IPS-20b (cell line): ENCODE measurements around the gene DOCK11.

Experiments used
- H3K27ac ChIP-seq: one replicate; pipeline ENCODE4 v1.5.1; 2013; ENCODE audit warnings: low read length
- H3K27me3 ChIP-seq: 2 replicates; pipeline ENCODE4 v1.6.1; 2013; ENCODE audit warnings: mild to moderate bottlenecking, low read length, inconsistent platforms; ENCODE audit not compliant: insufficient read depth
- H3K36me3 ChIP-seq: 2 replicates; pipeline ENCODE4 v1.6.1; 2013; ENCODE audit warnings: low read depth, mild to moderate bottlenecking, inconsistent platforms, low read length, moderate library complexity; ENCODE audit not compliant: insufficient read depth
- H3K4me1 ChIP-seq: 2 replicates; pipeline ENCODE4 v1.6.1; 2013; ENCODE audit warnings: mild to moderate bottlenecking, control low read depth, inconsistent platforms, low read length, moderate library complexity; ENCODE audit not compliant: insufficient read depth
- H3K4me3 ChIP-seq: 2 replicates; pipeline ENCODE4 v1.5.1; 2013; ENCODE audit warnings: mild to moderate bottlenecking, low read length, inconsistent platforms
- H3K9ac ChIP-seq: 2 replicates; pipeline ENCODE4 v1.6.1; 2013; ENCODE audit warnings: low read depth, mild to moderate bottlenecking, inconsistent platforms, low read length, moderate library complexity
- H3K9me3 ChIP-seq: 2 replicates; pipeline ENCODE4 v1.6.1; 2013; ENCODE audit warnings: mild to moderate bottlenecking, low read depth, low read length, inconsistent platforms; ENCODE audit not compliant: insufficient read depth

The DOCK11 gene

DNA sequence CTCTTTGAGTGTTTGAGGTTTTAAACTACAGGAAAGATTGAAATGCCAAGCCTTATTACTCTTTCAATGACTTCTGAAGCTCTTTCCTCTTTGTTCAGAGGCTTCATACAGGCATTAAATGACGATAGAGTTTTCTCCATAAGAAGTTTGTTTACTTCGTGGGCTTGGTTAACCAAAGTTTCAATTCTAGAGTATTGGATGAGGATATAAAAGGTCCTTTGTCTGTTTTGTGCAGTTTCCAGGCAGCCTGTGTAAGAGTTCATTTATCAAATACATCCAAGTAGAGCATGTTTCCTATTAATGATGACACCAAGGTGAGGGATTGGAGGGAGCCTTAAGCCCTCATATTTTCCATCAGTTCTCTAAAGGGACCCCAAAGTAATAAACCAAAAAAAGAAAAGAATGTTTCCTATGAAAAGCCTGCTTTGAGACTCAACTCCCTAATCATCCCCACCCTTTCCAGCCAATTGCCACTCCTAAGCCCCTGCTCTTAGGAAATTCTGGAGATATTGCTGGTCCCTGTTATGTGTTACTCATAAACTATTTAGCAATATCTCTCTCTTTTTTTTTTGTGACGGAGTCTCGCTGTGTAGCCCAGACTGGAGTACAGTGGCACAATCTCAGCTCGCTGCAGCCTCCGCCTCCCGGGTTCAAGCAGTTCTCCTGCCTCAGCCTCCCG lies 125.6 kb downstream of the DOCK11 start:
- H3K36me3 ChIP-seq: no peaks in the 10 kb centered on the region

DNA sequence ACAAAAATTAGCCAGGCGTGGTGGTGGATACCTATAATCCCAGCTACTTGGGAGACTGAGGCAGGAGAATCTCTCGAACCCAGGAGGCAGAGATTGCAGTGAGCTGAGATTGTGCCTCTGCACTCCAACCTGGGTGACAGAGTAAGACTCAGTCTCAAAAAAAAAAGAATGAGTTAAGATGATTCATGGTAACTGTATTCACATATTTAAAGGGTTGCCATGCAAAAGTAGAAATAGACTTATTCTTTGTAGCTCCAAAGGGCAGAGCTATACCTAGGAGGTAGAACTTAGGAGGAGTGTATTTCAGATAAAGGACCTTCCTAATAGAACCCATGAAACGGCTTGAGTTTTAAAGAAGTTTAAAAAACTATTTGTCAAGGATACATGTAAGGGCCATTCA lies 127.4 kb downstream of the DOCK11 start:
- H3K36me3 ChIP-seq: no peaks in the 10 kb centered on the region
- no peak overlapping the region for H3K9ac ChIP-seq
- no peaks in the 10 kb centered on the region for H3K27me3 ChIP-seq
- no peak overlapping the region for H3K27ac ChIP-seq
- no peaks in the 10 kb centered on the region for H3K9me3 ChIP-seq
- no peaks in the 10 kb centered on the region for H3K4me1 ChIP-seq
- no peak overlapping the region for H3K4me3 ChIP-seq

More for the DNA sequence above, 125.6 kb downstream of the DOCK11 start:
- Histone ChIP-seq H3K27me3 (no peaks in the 10 kb centered on the region), H3K9me3 (no peaks in the 10 kb centered on the region), H3K4me1 (peaks cover 6% of the 10 kb centered on the region; the same call in 1 of the 2 replicates), H3K27ac (no peak overlapping the region), H3K4me3 (no peak overlapping the region), H3K9ac (no peak overlapping the region)

DNA sequence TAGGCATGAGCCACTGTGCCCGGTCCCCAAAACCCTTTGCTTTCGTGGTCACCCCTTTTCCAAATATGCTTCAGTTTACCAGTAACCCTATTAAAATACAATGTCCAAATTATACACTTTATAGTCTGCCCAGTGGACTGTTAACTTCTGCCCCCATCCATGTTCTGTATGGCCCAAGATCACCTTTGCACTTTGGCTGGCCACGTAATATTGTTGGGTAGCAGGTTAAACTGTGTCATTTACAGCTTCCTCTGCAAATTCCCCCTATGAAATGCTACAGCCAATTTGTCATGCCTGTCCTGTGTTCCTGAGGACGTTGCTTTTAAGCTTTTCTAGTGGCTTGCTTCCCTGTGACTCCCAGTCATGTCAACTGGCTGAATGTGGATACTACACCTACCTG lies 130.7 kb downstream of the DOCK11 start:
- Histone ChIP-seq H3K4me3 (no peak overlapping the region), H3K36me3 (peaks cover 4% of the 10 kb centered on the region; the same call in 1 of the 2 replicates), H3K27me3 (no peaks in the 10 kb centered on the region), H3K9me3 (no peaks in the 10 kb centered on the region), H3K27ac (no peak overlapping the region), H3K4me1 (no peaks in the 10 kb centered on the region), H3K9ac (no peak overlapping the region)

DNA sequence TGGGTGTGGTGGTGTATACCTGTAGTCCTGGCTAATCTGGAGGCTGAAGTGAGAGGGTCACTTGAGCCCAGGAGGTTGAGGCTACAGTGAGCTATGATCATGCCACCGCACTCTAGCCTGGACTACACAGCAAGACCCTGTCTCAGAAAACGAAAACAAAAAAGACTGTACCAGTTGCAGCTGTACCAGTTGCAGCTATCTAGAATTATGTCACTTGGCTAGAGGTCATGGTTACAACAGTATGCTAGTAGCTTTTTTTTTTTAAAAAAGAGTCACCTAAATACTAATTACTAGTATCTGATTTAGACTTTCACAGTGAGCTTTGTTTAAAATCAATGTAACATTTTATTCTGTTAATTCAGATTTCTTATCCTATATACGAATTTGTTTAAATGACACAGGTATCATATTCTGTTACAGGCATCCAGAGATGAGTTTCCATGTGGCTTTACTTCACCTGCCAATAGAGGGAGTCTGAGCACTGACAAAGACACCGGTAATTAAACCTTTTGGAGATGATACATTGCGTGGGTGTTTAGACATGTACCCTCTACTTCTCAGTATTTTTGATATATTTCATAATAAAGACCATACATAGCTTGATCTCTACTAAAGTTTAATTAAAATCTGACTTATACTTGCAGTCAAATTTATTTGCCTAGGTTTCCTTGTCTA lies 131.6 kb downstream of the DOCK11 start:
- Histone ChIP-seq H3K27me3 (no peaks in the 10 kb centered on the region), H3K9ac (no peak overlapping the region), H3K36me3 (peaks cover 4% of the 10 kb centered on the region; the same call in 1 of the 2 replicates), H3K4me1 (no peaks in the 10 kb centered on the region), H3K9me3 (no peaks in the 10 kb centered on the region), H3K27ac (no peak overlapping the region), H3K4me3 (no peak overlapping the region)

DNA sequence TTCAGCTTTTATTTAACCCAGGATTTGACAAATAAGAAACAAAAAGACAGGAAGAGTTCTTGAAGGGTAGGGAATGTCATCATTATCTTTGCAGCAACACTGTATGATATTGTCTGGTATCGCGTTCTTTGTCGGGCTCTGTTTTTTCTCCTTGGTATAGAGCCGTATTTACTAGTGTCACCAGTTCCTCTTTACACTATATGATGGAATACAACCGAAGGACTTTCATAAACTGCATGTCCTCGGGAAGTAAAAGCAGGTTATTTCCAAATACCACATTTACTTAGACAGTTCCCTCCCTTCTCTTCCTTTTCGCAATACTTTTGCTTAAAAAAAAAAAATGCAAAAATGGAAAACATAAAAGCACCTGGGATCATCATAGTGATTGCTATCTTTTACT lies 135.2 kb downstream of the DOCK11 start:
- peaks cover 4% of the 10 kb centered on the region; the same call in 1 of the 2 replicates for H3K36me3 ChIP-seq
- H3K4me3 ChIP-seq: no peak overlapping the region
- no peaks in the 10 kb centered on the region for H3K9me3 ChIP-seq
- H3K27ac ChIP-seq: no peak overlapping the region
- no peak overlapping the region for H3K9ac ChIP-seq
- no peaks in the 10 kb centered on the region for H3K4me1 ChIP-seq
- no peaks in the 10 kb centered on the region for H3K27me3 ChIP-seq

DNA sequence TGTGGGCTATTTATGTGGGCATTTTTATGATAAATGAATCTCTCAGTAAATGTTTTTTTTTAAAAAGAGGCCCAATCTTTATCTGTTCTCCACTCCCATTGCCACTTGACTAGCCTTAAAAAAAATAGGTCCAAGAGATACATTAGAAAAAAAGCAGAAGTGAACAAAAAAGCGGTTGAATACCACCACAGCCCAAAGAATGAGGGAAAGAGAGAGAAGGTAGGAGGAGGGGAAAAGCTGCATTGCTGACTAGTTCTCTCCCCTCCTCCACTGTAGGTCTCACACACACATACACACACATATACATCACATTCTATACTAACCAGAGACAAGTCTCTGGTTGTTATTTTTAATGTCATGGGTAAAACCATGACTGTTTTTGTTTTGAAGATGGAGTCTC lies 136.0 kb downstream of the DOCK11 start:
- H3K9ac ChIP-seq: no peak overlapping the region
- H3K9me3 ChIP-seq: no peaks in the 10 kb centered on the region
- H3K27me3 ChIP-seq: no peaks in the 10 kb centered on the region
- no peak overlapping the region for H3K4me3 ChIP-seq
- peaks cover 4% of the 10 kb centered on the region; the same call in 1 of the 2 replicates for H3K36me3 ChIP-seq
- no peaks in the 10 kb centered on the region for H3K4me1 ChIP-seq
- no peak overlapping the region for H3K27ac ChIP-seq

DNA sequence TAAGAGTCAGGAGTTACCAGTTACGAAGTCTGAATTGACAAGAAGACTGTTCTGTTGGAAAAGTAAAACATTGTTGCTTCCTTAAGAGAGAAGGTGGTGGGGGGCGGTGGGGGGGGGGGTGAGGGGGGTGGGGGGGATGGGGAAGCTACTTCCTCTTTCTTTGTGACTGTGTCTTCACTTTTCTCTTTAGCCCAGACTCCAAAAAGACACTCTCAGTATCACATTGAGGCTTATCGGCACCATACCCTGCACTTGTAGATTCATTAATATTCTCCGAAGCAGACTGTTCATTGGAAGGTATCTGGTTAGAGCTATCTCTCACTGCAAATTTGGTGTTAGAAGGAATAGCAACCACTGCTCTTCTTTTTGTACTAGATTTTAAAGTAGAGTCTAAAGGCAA lies 137.2 kb downstream of the DOCK11 start:
- Histone ChIP-seq H3K4me3 (no peak overlapping the region), H3K4me1 (no peaks in the 10 kb centered on the region), H3K9me3 (no peaks in the 10 kb centered on the region), H3K27me3 (no peaks in the 10 kb centered on the region), H3K27ac (no peak overlapping the region), H3K9ac (no peak overlapping the region), H3K36me3 (peaks cover 4% of the 10 kb centered on the region; the same call in 1 of the 2 replicates)

GRCh38 chrX:118633530-118633929 lies 137.9 kb downstream of the DOCK11 start:
- H3K36me3 ChIP-seq: peaks cover 4% of the 10 kb centered on the region; the same call in 1 of the 2 replicates
- no peaks in the 10 kb centered on the region for H3K9me3 ChIP-seq

DNA sequence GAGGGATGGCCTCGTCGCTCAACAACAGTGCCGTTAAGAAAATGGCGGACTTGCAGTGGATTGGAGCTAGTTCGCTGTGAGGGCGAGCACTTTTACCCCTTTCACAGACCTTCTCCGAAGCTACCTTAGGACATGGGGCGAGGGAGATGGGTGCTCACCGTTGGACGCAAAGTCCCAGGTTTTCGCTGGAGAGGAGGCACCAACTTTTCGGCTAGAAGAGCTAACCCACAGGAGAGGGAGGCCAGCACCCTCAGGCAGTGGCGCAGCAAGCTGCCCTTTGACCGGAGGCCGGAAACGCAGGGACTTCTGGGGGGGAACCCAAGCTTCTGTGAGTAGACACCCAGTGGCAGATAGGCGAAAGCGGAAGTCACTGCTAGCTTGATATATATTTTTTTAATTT lies 138.7 kb downstream of the DOCK11 start:
- Histone ChIP-seq H3K27me3 (no peaks in the 10 kb centered on the region), H3K4me3 (no peak overlapping the region), H3K9me3 (no peaks in the 10 kb centered on the region), H3K9ac (no peak overlapping the region), H3K36me3 (peaks cover 4% of the 10 kb centered on the region; the same call in 1 of the 2 replicates), H3K27ac (no peak overlapping the region), H3K4me1 (no peaks in the 10 kb centered on the region)

More at GRCh38 chrX:118633530-118633929, 137.9 kb downstream of the DOCK11 start:
- H3K4me1 ChIP-seq: no peaks in the 10 kb centered on the region
- no peaks in the 10 kb centered on the region for H3K27me3 ChIP-seq
- no peak overlapping the region for H3K27ac ChIP-seq
- H3K4me3 ChIP-seq: no peak overlapping the region
- no peak overlapping the region for H3K9ac ChIP-seq

DNA sequence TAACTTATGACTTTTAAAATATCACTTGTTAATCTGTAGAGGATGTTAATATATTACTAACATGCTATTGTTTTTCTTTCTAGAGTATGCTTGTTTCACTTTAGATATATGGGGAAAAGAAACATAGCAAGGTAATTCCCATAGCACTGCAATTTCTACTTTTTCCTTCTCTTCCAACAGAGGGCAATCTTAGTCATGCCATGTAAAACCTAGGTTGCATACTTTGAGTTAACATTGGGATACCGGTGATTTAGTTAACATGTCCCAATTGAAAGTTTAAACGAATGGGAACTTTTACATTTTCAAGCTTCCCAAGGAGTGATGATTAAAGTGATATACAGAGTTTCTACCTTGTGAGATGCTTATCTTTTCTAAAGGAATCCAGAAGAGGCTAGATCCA lies 142.4 kb downstream of the DOCK11 start:
- no peak overlapping the region for H3K27ac ChIP-seq
- H3K9me3 ChIP-seq: no peaks in the 10 kb centered on the region
- H3K4me1 ChIP-seq: no peaks in the 10 kb centered on the region
- H3K9ac ChIP-seq: no peak overlapping the region
- H3K27me3 ChIP-seq: no peaks in the 10 kb centered on the region
- H3K4me3 ChIP-seq: no peak overlapping the region
- no peaks in the 10 kb centered on the region for H3K36me3 ChIP-seq

GRCh38 chrX:118644378-118644777 lies 148.8 kb downstream of the DOCK11 start:
- Histone ChIP-seq H3K4me3 (no peak overlapping the region), H3K27ac (no peak overlapping the region), H3K27me3 (no peaks in the 10 kb centered on the region), H3K4me1 (no peaks in the 10 kb centered on the region), H3K9ac (no peak overlapping the region), H3K36me3 (no peaks in the 10 kb centered on the region), H3K9me3 (no peaks in the 10 kb centered on the region)

- Histone ChIP-seq H3K27ac (no peak overlapping the region), H3K4me1 (no peaks in the 10 kb centered on the region), H3K4me3 (no peak overlapping the region), H3K27me3 (no peaks in the 10 kb centered on the region), H3K36me3 (no peaks in the 10 kb centered on the region), H3K9ac (no peak overlapping the region), H3K9me3 (no peaks in the 10 kb centered on the region)
Measured at GRCh38 chrX:118652717-118653116, 157.1 kb downstream of the DOCK11 start.
